ENCODE results near the gene NAXE.

Gene NAXE

GRCh38 chr1:156615946-156616345 lies 24.4 kb downstream of the NAXE start:
- peak overlapping the region; percentile 100 for H3K27ac ChIP-seq
- TF ChIP-seq, protein P1, sequence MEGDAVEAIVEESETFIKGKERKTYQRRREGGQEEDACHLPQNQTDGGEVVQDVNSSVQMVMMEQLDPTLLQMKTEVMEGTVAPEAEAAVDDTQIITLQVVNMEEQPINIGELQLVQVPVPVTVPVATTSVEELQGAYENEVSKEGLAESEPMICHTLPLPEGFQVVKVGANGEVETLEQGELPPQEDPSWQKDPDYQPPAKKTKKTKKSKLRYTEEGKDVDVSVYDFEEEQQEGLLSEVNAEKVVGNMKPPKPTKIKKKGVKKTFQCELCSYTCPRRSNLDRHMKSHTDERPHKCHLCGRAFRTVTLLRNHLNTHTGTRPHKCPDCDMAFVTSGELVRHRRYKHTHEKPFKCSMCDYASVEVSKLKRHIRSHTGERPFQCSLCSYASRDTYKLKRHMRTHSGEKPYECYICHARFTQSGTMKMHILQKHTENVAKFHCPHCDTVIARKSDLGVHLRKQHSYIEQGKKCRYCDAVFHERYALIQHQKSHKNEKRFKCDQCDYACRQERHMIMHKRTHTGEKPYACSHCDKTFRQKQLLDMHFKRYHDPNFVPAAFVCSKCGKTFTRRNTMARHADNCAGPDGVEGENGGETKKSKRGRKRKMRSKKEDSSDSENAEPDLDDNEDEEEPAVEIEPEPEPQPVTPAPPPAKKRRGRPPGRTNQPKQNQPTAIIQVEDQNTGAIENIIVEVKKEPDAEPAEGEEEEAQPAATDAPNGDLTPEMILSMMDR (IDR thresholded peaks at IDR 0.05), result no peak
- TF ChIP-seq ZFX (IDR thresholded peaks at IDR 0.05; ENCODE audit: borderline replicate concordance), result no peak

DNA sequence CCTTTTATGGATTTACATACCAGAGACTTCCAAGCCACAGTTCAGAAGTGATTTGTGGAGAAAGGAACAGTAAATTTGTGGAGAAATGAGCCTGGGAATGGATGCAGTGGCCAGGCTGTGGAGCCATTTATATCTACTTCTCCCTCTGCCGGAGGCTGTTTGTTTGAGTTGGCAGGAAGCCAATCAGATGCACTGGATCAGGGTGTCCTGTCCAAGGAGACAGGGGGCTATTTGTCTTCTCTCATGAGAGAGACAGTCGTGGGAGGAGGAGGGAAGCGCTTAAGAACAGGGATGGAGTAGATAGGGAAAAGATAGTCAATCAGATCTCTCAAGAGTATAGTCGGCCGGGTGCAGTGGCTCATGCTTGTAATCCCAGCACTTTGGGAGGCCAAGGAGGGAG lies 24.9 kb downstream of the NAXE start:
- TF ChIP-seq, protein P1 (IDR thresholded peaks at IDR 0.05), result peak; percentile 24; the same call in 1 of the 2 replicates
- no peak for TF ChIP-seq ZFX (IDR thresholded peaks at IDR 0.05; ENCODE audit: borderline replicate concordance)

DNA sequence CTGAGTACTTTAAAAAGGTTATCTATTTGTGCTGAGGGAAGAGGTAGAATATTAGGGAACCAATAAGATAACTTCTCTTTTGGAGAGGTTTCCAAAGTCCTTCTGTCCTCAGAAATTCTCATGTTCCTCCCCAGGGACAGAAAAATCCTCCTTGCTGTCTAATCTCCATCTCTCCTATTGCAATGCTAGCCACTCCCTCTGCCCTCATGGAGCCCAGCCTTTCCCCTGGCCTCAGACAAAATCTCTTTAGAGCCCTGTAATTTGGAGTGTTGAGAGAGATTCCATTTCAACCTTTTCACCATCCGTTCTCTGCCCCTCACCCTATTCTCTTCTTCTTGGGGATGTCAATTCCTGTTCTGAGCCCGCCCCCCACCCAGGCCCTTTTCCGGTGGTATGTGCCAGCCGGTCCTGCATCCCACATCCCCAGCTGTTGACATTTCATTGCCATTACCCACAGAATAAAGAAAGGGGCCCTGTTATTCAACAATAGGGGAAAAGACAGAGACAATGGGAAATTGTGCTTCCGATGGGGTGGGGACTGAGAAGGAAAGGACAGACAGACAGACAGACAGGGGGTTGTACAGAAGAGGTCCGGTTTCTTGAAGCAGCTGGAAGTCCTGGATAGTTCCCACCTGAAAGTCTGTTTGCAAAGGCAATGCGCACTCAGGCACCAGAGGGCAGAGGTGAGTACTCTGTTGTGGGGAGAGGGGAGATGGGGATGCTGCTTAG lies 27.4 kb downstream of the NAXE start, which contains the start of gene HAPLN2:
Gene HAPLN2 (plus strand): TSS at position 563 of the 729 bp plus-strand sequence. CDS start 4,076 bp downstream, outside the sequence.
- no peak for TF ChIP-seq ZFX (IDR thresholded peaks at IDR 0.05; ENCODE audit: borderline replicate concordance)
- TF ChIP-seq, protein P1 (IDR thresholded peaks at IDR 0.05), result peak; percentile 82
- H3K27ac ChIP-seq, result peak within 1 kb of the TSS; percentile 100

More for the DNA sequence above, 24.9 kb downstream of the NAXE start:
- H3K27ac ChIP-seq, result peak overlapping the region; percentile 100

- TF ChIP-seq, protein P1 (IDR thresholded peaks at IDR 0.05), result peak; percentile 50
- no peak for TF ChIP-seq ZFX (IDR thresholded peaks at IDR 0.05; ENCODE audit: borderline replicate concordance)
- H3K27ac ChIP-seq, result peak overlapping the region; percentile 16; the same call in 1 of the 2 replicates
Measured at GRCh38 chr1:156619582-156619955, 28.0 kb downstream of the NAXE start.

GRCh38 chr1:156622581-156623297 lies 31.2 kb downstream of the NAXE start:
- no peak for TF ChIP-seq ZFX (IDR thresholded peaks at IDR 0.05; ENCODE audit: borderline replicate concordance)
- TF ChIP-seq, protein P1 (IDR thresholded peaks at IDR 0.05), result no peak
- H3K27ac ChIP-seq, result peak overlapping the region; percentile 60

- H3K27ac ChIP-seq, result peak overlapping the region; percentile 60; the same call in 1 of the 2 replicates
- TF ChIP-seq ZFX (IDR thresholded peaks at IDR 0.05; ENCODE audit: borderline replicate concordance), result no peak
- TF ChIP-seq, protein P1 (IDR thresholded peaks at IDR 0.05), result peak; percentile 84
Measured at GRCh38 chr1:156623946-156624813, 32.6 kb downstream of the NAXE start.

Measured in 22Rv1 (cell line).